ENCODE measurements around the gene HBD. TPM values are rescaled to one million over a fixed set of nuclear protein-coding genes. Genes with fewer than 3 reads are reported as not detected.

The HBD gene
- total RNA-seq, 1 donor from 2014 or later = not detected

GRCh38 chr11:5247472-5248192 lies 13.3 kb upstream of the HBD start:
- no peak overlapping the region for H3K4me3 Mint-ChIP-seq
- ATAC-seq (ENCODE audit: low read depth) (no peak), DNase-seq (no peak)
- ChIA-PET CTCF (no interaction called here), POLR2A (no interaction called here)
- H3K27ac Mint-ChIP-seq = no peak overlapping the region
- TF ChIP-seq CTCF (IDR thresholded peaks at IDR 0.05) = no peak
- intact Hi-C loops (cut with micrococcal nuclease) = no loop called here
- no peaks in the 10 kb centered on the region for H3K9me3 Mint-ChIP-seq
- peaks cover 3% of the 10 kb centered on the region for H3K27me3 Mint-ChIP-seq
- H3K36me3 Mint-ChIP-seq (ENCODE audit: low read depth) = no peaks in the 10 kb centered on the region
- no peaks in the 10 kb centered on the region for H3K4me1 Mint-ChIP-seq

GRCh38 chr11:5246772-5247471 lies 12.6 kb upstream of the HBD start:
- no peak for ATAC-seq (ENCODE audit: low read depth)
- no peak overlapping the region for H3K4me3 Mint-ChIP-seq
- POLR2A ChIA-PET = no interaction called here
- no peak for TF ChIP-seq CTCF (IDR thresholded peaks at IDR 0.05)
- peaks cover 3% of the 10 kb centered on the region for H3K27me3 Mint-ChIP-seq
- no peaks in the 10 kb centered on the region for H3K4me1 Mint-ChIP-seq
- CTCF ChIA-PET = no interaction called here
- intact Hi-C loops (cut with micrococcal nuclease) = no loop called here
- no peaks in the 10 kb centered on the region for H3K36me3 Mint-ChIP-seq (ENCODE audit: low read depth)
- H3K9me3 Mint-ChIP-seq = no peaks in the 10 kb centered on the region
- no peak overlapping the region for H3K27ac Mint-ChIP-seq
- DNase-seq = no peak

DNA sequence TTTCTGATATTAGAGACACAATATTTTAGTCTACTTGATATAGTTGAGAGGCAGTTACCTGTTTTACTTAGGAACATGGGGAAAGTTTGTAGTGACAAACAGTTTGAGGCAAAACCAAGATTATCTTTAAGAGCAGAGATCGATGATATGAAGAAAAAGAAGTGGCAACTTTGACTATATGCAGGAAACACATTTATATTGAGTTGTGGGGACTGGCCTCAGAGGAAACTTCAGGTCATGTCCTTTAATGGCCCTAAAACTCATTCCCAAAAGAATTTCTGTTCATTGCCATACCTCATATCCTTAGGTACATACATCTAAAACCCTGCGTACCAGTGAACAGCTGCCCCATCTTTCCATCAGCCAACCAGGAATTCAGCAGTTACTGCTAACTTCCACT lies 10.9 kb upstream of the HBD start:
- TF ChIP-seq CTCF (IDR thresholded peaks at IDR 0.05) = no peak
- Mint-ChIP-seq H3K36me3 (ENCODE audit: low read depth) (no peaks in the 10 kb centered on the region), H3K4me1 (no peaks in the 10 kb centered on the region), H3K4me3 (no peak overlapping the region), H3K27ac (no peak overlapping the region), H3K9me3 (no peaks in the 10 kb centered on the region), H3K27me3 (peaks cover 3% of the 10 kb centered on the region)
- intact Hi-C loops (cut with micrococcal nuclease) = no loop called here
- ATAC-seq (ENCODE audit: low read depth) (no peak), DNase-seq (no peak)
- POLR2A ChIA-PET = no interaction called here
- CTCF ChIA-PET = no interaction called here

DNA sequence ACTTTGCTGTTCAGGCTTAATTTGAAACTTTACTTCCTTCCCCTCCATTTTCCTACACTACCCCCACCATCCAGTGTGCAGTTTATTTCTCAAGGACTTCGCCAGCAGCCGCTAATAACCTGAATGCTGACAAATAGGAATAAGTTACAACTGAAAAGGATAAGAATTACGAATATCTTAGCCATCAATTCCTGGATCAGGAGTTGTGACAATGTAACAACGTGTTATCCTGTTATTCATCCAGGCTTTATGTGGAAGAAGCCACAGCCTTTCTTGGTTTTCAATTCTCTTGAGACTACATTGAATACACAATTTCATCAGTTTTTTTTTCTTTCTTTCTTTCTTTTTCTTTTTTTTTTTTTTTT lies 9.5 kb upstream of the HBD start:
- DNase-seq = no peak
- Mint-ChIP-seq H3K27ac (no peak overlapping the region), H3K4me1 (no peaks in the 10 kb centered on the region), H3K9me3 (no peaks in the 10 kb centered on the region), H3K4me3 (no peak overlapping the region), H3K27me3 (peaks cover 5% of the 10 kb centered on the region), H3K36me3 (ENCODE audit: low read depth) (no peaks in the 10 kb centered on the region)
- ATAC-seq (ENCODE audit: low read depth) = no peak
- CTCF ChIA-PET = no interaction called here
- TF ChIP-seq CTCF (IDR thresholded peaks at IDR 0.05) = no peak
- POLR2A ChIA-PET = no interaction called here
- intact Hi-C loops (cut with micrococcal nuclease) = no loop called here

DNA sequence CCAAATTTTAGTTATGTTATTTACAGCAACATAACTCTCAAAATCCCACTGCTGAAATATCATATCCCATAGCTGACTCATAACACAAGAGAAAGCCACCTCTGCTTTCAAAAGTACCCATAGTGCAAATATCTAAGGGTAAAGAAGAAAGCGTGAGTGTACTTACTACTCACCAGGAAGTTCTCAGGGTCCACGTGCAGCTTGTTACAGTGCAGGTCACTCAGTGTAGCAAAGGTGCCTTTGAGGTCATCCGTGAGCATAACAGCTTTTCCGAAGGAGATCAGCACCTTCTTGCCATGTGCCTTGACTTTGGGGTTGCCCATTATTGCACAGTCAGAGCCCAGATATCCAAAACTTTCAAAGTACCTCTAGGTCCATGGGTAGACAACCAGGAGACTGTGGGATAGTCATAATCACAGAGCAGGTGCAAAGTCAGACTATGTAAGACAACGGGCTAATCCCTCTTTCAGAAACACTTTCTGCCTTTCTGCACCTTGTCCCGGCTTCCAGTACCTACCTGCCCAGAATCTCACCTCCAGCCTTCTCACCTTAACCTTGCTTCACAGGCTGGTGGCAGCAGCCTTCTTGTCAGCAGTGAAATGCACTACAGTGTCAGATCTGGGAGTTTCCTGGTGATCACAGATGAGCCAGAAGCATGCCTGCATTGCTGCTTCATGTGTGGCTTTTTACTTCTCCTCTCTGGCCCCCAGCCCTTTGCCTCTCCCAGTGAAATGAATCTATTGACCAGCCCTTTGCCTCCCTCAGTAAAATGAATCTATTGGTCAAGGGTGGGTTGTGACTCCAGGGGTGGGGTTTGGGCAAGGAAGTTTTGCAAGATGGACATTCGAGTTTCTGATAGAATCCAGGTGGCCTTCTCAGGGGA lies 8.9 kb upstream of the HBD start:
- no peak overlapping the region for H3K4me3 Mint-ChIP-seq
- DNase-seq (no peak), ATAC-seq (ENCODE audit: low read depth) (no peak)
- peaks cover 5% of the 10 kb centered on the region for H3K27me3 Mint-ChIP-seq
- no peak for TF ChIP-seq CTCF (IDR thresholded peaks at IDR 0.05)
- ChIA-PET POLR2A (no interaction called here), CTCF (no interaction called here)
- H3K9me3 Mint-ChIP-seq = no peaks in the 10 kb centered on the region
- no peaks in the 10 kb centered on the region for H3K4me1 Mint-ChIP-seq
- intact Hi-C loops (cut with micrococcal nuclease) = no loop called here
- no peak overlapping the region for H3K27ac Mint-ChIP-seq
- H3K36me3 Mint-ChIP-seq (ENCODE audit: low read depth) = no peaks in the 10 kb centered on the region

Measured in activated B cell treated with CpG ODN at 0.5 μM for 24 hours (primary cell).